Lower leg skin (tissue), 3 donors: ENCODE data around the gene VPS54.

Source experiments
- POLR2A ChIP-seq, 2 donors: fragments of 450-650 bp; IDR thresholded peaks; one replicate each; pipeline ENCODE4 v1.6.1; 2016 to 2017; ENCODE audit warnings: antibody characterized with exemption in 2 of 2, mild to moderate bottlenecking in 1 of 2, moderate library complexity in 1 of 2
- TF ChIP-seq, protein P1 (sequence below), 3 donors: fragments of 450-650 bp; IDR thresholded peaks; one replicate each; pipeline ENCODE4 v1.5.1; 2016; ENCODE audit warnings: antibody characterized with exemption in 3 of 3, mild to moderate bottlenecking in 3 of 3, moderate library complexity in 2 of 3

DNA sequence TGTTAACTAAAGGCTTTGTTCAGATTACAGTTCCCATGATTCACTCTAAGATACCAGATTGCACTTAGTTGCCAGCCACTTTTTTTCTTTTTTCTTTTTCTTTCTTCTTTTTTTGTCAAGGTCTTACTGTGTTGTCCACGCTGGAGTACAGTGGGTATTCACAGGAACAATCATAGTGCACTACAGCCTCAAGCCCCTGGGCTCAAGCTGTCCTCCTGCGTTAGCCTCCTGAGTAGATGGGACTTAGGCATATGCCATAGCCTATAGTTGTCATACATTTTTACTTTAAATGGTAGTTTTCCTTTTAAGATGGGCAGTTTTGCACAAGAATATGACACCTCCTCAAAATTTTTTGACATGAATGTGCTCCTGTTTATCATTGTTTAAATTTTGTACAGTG, 175.4 kb downstream of the VPS54 start:
- TF ChIP-seq, protein P1, sequence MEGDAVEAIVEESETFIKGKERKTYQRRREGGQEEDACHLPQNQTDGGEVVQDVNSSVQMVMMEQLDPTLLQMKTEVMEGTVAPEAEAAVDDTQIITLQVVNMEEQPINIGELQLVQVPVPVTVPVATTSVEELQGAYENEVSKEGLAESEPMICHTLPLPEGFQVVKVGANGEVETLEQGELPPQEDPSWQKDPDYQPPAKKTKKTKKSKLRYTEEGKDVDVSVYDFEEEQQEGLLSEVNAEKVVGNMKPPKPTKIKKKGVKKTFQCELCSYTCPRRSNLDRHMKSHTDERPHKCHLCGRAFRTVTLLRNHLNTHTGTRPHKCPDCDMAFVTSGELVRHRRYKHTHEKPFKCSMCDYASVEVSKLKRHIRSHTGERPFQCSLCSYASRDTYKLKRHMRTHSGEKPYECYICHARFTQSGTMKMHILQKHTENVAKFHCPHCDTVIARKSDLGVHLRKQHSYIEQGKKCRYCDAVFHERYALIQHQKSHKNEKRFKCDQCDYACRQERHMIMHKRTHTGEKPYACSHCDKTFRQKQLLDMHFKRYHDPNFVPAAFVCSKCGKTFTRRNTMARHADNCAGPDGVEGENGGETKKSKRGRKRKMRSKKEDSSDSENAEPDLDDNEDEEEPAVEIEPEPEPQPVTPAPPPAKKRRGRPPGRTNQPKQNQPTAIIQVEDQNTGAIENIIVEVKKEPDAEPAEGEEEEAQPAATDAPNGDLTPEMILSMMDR (IDR thresholded peaks at IDR 0.05), result no peak
- TF ChIP-seq POLR2A (IDR thresholded peaks at IDR 0.05), result no peak
